ENCODE measurements around the gene UTF1.
"Not testable (repeated sequence)": the region's sequence is repeated elsewhere in the genome, so short reads cannot be mapped to it uniquely, and the experiment has no call there.

Gene UTF1

GRCh38 chr10:133248334-133248715 lies 18.3 kb downstream of the UTF1 start:
- no peak for FAIRE-seq

- FAIRE-seq, result no peak
Observed at GRCh38 chr10:133249094-133249780, 19.2 kb downstream of the UTF1 start.

GRCh38 chr10:133249975-133250754 lies 20.1 kb downstream of the UTF1 start:
- no peak for FAIRE-seq

- FAIRE-seq, result no peak
Observed at GRCh38 chr10:133251388-133252222, 21.6 kb downstream of the UTF1 start.

- no peak for FAIRE-seq
Observed at GRCh38 chr10:133252223-133252552, 22.2 kb downstream of the UTF1 start.

- FAIRE-seq, result no peak
Observed at GRCh38 chr10:133253361-133253955, 23.4 kb downstream of the UTF1 start.

GRCh38 chr10:133254421-133255120 lies 24.6 kb downstream of the UTF1 start:
- FAIRE-seq, result no peak

GRCh38 chr10:133255323-133255722 lies 25.3 kb downstream of the UTF1 start:
- FAIRE-seq, result no peak

- no peak for FAIRE-seq
Observed at GRCh38 chr10:133257489-133258065, 27.6 kb downstream of the UTF1 start.

- FAIRE-seq, result no peak
Observed at GRCh38 chr10:133258066-133258817, 28.2 kb downstream of the UTF1 start.

GRCh38 chr10:133258818-133259601 lies 29.0 kb downstream of the UTF1 start:
- no peak for FAIRE-seq

- FAIRE-seq, result no peak
Observed at GRCh38 chr10:133259602-133259989, 29.6 kb downstream of the UTF1 start.

GRCh38 chr10:133260895-133261725 lies 31.1 kb downstream of the UTF1 start:
- FAIRE-seq, result no peak

GRCh38 chr10:133261726-133262325 lies 31.8 kb downstream of the UTF1 start:
- no peak for FAIRE-seq

GRCh38 chr10:133262696-133263095 lies 32.7 kb downstream of the UTF1 start:
- FAIRE-seq, result no peak

- no peak for FAIRE-seq
Observed at GRCh38 chr10:133263674-133264073, 33.7 kb downstream of the UTF1 start.

- FAIRE-seq, result no peak
Observed at GRCh38 chr10:133264461-133264860, 34.4 kb downstream of the UTF1 start.

- FAIRE-seq, result not testable (repeated sequence)
Observed at GRCh38 chr10:133265052-133265451, 35.0 kb downstream of the UTF1 start.
